Measurements from ENCODE around the gene CBY1.

DNA sequence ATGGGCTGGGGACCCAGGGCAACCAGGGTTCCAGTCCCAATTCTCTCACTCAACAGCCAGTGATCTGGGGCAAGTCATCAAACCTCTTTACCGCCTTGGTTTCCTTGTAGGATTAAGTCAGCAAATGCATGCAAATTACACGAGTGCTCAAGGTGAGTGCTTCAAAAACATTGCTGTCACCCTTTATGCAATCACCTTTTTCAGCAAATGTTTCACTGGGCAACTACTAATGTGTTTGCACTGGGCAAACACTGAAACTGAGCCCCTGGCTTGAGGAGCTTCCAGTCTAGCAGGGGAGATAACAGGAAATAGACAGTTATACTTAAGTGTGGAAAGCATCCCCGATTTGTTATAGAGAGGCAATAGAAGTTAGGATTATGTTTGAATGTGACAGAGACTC is 48.8 kb upstream of the CBY1 start:
- TF ChIP-seq EP300 (IDR thresholded peaks at IDR 0.05) (no peak), CTCF (IDR thresholded peaks at IDR 0.05) (no peak), POLR2A (IDR thresholded peaks at IDR 0.05) (no peak), POLR2AphosphoS5 (IDR thresholded peaks at IDR 0.05) (no peak)
